Lower leg skin (tissue), 4 donors: Measurements from ENCODE around the gene SCN3B. TPM values are rescaled to one million over a fixed set of nuclear protein-coding genes. Genes with fewer than 3 reads are reported as not detected.

ENCODE experiments used
- DNase-seq, 2 donors: peaks; one replicate each; pipeline ENCODE4 v3.0.0-alpha.2; 2019; ENCODE audit warnings: low spot score in 2 of 2
- H3K4me3 ChIP-seq: fragments of 200-600 bp; sonication (generic); 2 replicates; pipeline ENCODE4 v1.5.1; 2017; ENCODE audit warnings: mild to moderate bottlenecking, low read depth; ENCODE audit not compliant: poor library complexity, severe bottlenecking
- POLR2A ChIP-seq, 2 donors: fragments of 450-650 bp; IDR thresholded peaks; one replicate each; pipeline ENCODE4 v1.6.1; 2016 to 2017; ENCODE audit warnings: antibody characterized with exemption in 2 of 2, mild to moderate bottlenecking in 1 of 2, moderate library complexity in 1 of 2
- WGBS, 2 donors: methylation state at CpG; one replicate each; pipeline ENCODE4 v1.1.5; 2018; 5-methylcytosine and 5-hydroxymethylcytosine counted together
- intact Hi-C: fragments of 100-400 bp; cut with DNase I; formaldehyde crosslinking; loops from one replicate; pipeline ENCODE4 v1.15.0; 2023; ENCODE audit warnings: low total_unique reads
- total RNA-seq, 4 donors: library from RNA; depleted of rRNA; stranded (reverse); fragments of >200 nt; gene quantifications; one replicate each; pipeline ENCODE4 v1.1.0, GENCODE V29; 2016
- TF ChIP-seq, protein P1 (sequence below), 3 donors: fragments of 450-650 bp; IDR thresholded peaks; one replicate each; pipeline ENCODE4 v1.5.1; 2016; ENCODE audit warnings: antibody characterized with exemption in 3 of 3, mild to moderate bottlenecking in 3 of 3, moderate library complexity in 2 of 3

SCN3B gene
- total RNA-seq, 4 donors from 2014 or later: 0.51 to 5.1 (median 0.92) TPM

DNA sequence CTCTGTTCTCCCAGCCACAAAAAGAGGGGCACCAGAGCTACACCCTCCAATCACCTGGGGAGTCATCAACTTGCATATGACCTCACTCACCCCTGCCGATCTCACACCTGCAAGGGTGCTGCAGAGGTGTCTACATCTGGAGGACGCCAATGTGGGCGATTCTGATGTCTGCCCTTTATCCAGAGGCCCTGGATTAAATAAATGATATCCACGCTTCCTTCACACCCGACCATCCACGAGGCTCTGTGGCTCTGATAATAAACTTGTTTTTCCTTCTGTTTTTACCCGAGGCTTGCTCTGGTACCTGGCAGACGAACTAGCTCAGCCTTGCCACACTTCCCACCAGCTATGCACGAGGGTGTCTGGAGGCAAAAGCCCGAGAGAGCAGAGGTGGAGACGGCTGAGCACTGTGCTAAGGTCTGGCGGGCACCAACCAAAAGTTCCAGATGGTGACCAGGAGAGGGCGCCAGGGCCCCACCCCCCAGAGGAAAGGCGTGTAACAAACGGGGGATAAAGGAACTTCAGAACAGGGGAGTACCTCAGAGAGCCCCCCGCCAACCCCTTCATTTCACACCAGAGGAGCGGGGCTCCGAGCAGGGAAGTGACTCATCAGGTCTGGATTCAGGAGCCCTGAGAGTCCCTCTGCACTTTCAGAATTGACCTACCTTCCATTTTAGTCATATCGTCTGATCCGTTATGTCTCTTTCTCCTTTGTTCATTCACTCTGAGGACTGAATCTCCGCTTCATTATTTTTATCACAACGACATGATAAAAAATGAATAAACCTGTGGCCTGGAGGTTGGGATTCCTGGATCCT, 13.5 kb downstream of the SCN3B start:
- no peak for DNase-seq

GRCh38 chr11:123640029-123640428, 14.4 kb downstream of the SCN3B start:
- no peak for DNase-seq
- 76 to 80% methylated on average over 5 of the region's 5 CpGs for WGBS, 2 donors
- H3K4me3 ChIP-seq: no peak overlapping the region
- intact Hi-C loops: loop anchor here (5.0 kb wide), 1 partner anchor 67 kb away; no protein-coding TSS in a partner anchor
- TF ChIP-seq, protein P1, sequence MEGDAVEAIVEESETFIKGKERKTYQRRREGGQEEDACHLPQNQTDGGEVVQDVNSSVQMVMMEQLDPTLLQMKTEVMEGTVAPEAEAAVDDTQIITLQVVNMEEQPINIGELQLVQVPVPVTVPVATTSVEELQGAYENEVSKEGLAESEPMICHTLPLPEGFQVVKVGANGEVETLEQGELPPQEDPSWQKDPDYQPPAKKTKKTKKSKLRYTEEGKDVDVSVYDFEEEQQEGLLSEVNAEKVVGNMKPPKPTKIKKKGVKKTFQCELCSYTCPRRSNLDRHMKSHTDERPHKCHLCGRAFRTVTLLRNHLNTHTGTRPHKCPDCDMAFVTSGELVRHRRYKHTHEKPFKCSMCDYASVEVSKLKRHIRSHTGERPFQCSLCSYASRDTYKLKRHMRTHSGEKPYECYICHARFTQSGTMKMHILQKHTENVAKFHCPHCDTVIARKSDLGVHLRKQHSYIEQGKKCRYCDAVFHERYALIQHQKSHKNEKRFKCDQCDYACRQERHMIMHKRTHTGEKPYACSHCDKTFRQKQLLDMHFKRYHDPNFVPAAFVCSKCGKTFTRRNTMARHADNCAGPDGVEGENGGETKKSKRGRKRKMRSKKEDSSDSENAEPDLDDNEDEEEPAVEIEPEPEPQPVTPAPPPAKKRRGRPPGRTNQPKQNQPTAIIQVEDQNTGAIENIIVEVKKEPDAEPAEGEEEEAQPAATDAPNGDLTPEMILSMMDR (IDR thresholded peaks at IDR 0.05): no peak
- no peak for TF ChIP-seq POLR2A (IDR thresholded peaks at IDR 0.05)

More for the DNA sequence above, 13.5 kb downstream of the SCN3B start:
- intact Hi-C loops: loop anchor here (5.0 kb wide), 1 partner anchor 66 kb away; no protein-coding TSS in a partner anchor
- 24 to 29% methylated on average over 22 of the region's 22 CpGs for WGBS, 2 donors
- TF ChIP-seq POLR2A (IDR thresholded peaks at IDR 0.05): no peak
- TF ChIP-seq, protein P1 (IDR thresholded peaks at IDR 0.05): no peak
- H3K4me3 ChIP-seq: no peak overlapping the region

GRCh38 chr11:123630126-123630608, 24.3 kb downstream of the SCN3B start:
- 63 to 65% methylated on average over 3 of the region's 3 CpGs for WGBS, 2 donors
- no peak for DNase-seq
- no peak for TF ChIP-seq POLR2A (IDR thresholded peaks at IDR 0.05)
- TF ChIP-seq, protein P1 (IDR thresholded peaks at IDR 0.05): no peak
- H3K4me3 ChIP-seq: no peak overlapping the region
- intact Hi-C loops: no loop called here

GRCh38 chr11:123628936-123629683, 25.3 kb downstream of the SCN3B start:
- 63 to 74% methylated on average over 10 of the region's 10 CpGs for WGBS, 2 donors
- no peak overlapping the region for H3K4me3 ChIP-seq
- no peak for DNase-seq
- TF ChIP-seq POLR2A (IDR thresholded peaks at IDR 0.05): no peak
- TF ChIP-seq, protein P1 (IDR thresholded peaks at IDR 0.05): no peak
- intact Hi-C loops: no loop called here

GRCh38 chr11:123624974-123625373, 29.4 kb downstream of the SCN3B start:
- no peak for DNase-seq
- no peak overlapping the region for H3K4me3 ChIP-seq
- TF ChIP-seq POLR2A (IDR thresholded peaks at IDR 0.05): no peak
- TF ChIP-seq, protein P1 (IDR thresholded peaks at IDR 0.05): no peak
- intact Hi-C loops: no loop called here
- 86 to 91% methylated on average over 2 of the region's 2 CpGs for WGBS, 2 donors
